Tibial nerve (tissue), 4 donors: Measurements from ENCODE around the gene NME1. TPM values are rescaled to one million over a fixed set of nuclear protein-coding genes. Genes with fewer than 3 reads are reported as not detected.

Experiments used
- DNase-seq, 2 donors: peaks; one replicate each; pipeline ENCODE4 v3.0.0-alpha.2; 2019; ENCODE audit warnings: low spot score in 2 of 2
- H3K27ac ChIP-seq, 4 donors: fragments of 200-600 bp; sonication (generic) in 3 of 4; one replicate each; pipeline ENCODE4 v1.5.1; 2017 to 2019; ENCODE audit warnings: mild to moderate bottlenecking in 1 of 4
- H3K27me3 ChIP-seq, 2 donors: fragments of 200-600 bp; sonication (generic) in 1 of 2; one replicate each; pipeline versions ENCODE4 v1.5.1 to v1.6.0; 2017 to 2019
- H3K36me3 ChIP-seq, 3 donors: fragments of 200-600 bp; sonication (generic); one replicate each; pipeline ENCODE4 v1.5.1; 2018 to 2019
- H3K4me1 ChIP-seq, 4 donors: fragments of 200-600 bp; sonication (generic) in 3 of 4; one replicate each; pipeline ENCODE4 v1.5.1; 2017 to 2019
- H3K4me3 ChIP-seq, 4 donors: fragments of 200-600 bp; sonication (generic) in 3 of 4; one replicate each; pipeline ENCODE4 v1.5.1; 2017 to 2019; ENCODE audit warnings: mild to moderate bottlenecking in 1 of 4, moderate library complexity in 1 of 4
- H3K9me3 ChIP-seq, 4 donors: fragments of 200-600 bp; sonication (generic) in 3 of 4; one replicate each; pipeline ENCODE4 v1.5.1; 2017 to 2019
- EP300 ChIP-seq, 2 donors: sonication (generic); formaldehyde crosslinking; IDR thresholded peaks; one replicate each; pipeline ENCODE4 v1.6.1; 2017; ENCODE audit warnings: antibody characterized with exemption in 2 of 2, mild to moderate bottlenecking in 1 of 2
- POLR2A ChIP-seq, 2 donors: fragments of 450-650 bp; IDR thresholded peaks; one replicate each; pipeline ENCODE4 v1.6.1; 2017; ENCODE audit warnings: antibody characterized with exemption in 2 of 2, mild to moderate bottlenecking in 2 of 2, moderate library complexity in 2 of 2
- WGBS, 2 donors: methylation state at CpG; one replicate each; pipeline ENCODE4 v1.1.5; 2018; 5-methylcytosine and 5-hydroxymethylcytosine counted together
- total RNA-seq, 4 donors: library from RNA; depleted of rRNA; stranded (reverse); fragments of >200 nt; gene quantifications; one replicate each; pipeline ENCODE4 v1.1.0, GENCODE V29; 2016
- TF ChIP-seq, protein P1 (sequence below), 5 experiments: fragments of 200-600 bp in 3 of 5; fragments of 450-650 bp in 2 of 5; sonication (generic) in 3 of 5; IDR thresholded peaks; one replicate each; pipeline ENCODE4 v1.5.1; 2016 to 2019; ENCODE audit warnings: antibody characterized with exemption in 5 of 5, mild to moderate bottlenecking in 3 of 5, moderate library complexity in 2 of 5

Gene NME1
- total RNA-seq, 4 donors from 2014 or later, result 12.7 to 105 (median 38.7) TPM

GRCh38 chr17:51155416-51155815, 2.1 kb downstream of the NME1 start:
- Histone ChIP-seq H3K36me3 (peaks cover 0 to 37% (median 7%) of the 10 kb centered on the region in 3 donors), H3K27me3 (no peaks in the 10 kb centered on the region), H3K4me1 (peaks cover 2 to 26% (median 11%) of the 10 kb centered on the region in 4 donors), H3K4me3 (no peak overlapping the region), H3K27ac (no peak overlapping the region), H3K9me3 (no peaks in the 10 kb centered on the region)
- no peak for DNase-seq
- 94 to 96% methylated on average over 8 of the region's 8 CpGs for WGBS, 2 donors
- TF ChIP-seq EP300 (IDR thresholded peaks at IDR 0.05), result no peak
- TF ChIP-seq, protein P1, sequence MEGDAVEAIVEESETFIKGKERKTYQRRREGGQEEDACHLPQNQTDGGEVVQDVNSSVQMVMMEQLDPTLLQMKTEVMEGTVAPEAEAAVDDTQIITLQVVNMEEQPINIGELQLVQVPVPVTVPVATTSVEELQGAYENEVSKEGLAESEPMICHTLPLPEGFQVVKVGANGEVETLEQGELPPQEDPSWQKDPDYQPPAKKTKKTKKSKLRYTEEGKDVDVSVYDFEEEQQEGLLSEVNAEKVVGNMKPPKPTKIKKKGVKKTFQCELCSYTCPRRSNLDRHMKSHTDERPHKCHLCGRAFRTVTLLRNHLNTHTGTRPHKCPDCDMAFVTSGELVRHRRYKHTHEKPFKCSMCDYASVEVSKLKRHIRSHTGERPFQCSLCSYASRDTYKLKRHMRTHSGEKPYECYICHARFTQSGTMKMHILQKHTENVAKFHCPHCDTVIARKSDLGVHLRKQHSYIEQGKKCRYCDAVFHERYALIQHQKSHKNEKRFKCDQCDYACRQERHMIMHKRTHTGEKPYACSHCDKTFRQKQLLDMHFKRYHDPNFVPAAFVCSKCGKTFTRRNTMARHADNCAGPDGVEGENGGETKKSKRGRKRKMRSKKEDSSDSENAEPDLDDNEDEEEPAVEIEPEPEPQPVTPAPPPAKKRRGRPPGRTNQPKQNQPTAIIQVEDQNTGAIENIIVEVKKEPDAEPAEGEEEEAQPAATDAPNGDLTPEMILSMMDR (IDR thresholded peaks at IDR 0.05), result no peak
- TF ChIP-seq POLR2A (IDR thresholded peaks at IDR 0.05), result no peak

DNA sequence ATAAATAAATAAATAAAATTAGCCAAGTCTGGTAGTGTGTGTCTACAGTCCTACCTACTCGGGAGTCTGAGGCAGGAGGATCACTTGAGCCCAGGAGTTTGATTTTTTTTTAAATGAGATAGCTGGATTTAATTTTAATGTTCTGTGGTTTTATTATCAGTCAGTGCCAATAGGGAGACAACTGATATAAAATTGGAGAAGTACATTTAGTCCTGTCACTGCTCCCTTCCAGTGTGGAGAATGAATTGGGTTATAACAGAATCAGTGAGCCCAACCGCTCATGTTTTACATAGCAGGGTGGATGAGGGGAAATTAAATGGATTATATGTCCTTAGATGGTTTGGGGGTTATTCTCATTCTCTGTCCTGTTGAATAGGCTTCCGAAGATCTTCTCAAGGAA, 6.2 kb downstream of the NME1 start:
- Histone ChIP-seq H3K27ac (no peak overlapping the region), H3K36me3 (peaks cover 0 to 68% (median 27%) of the 10 kb centered on the region in 3 donors), H3K4me1 (peaks cover 1 to 9% (median 3%) of the 10 kb centered on the region in 4 donors), H3K27me3 (no peaks in the 10 kb centered on the region), H3K9me3 (no peaks in the 10 kb centered on the region), H3K4me3 (no peak overlapping the region)
- TF ChIP-seq EP300 (IDR thresholded peaks at IDR 0.05) (no peak), POLR2A (IDR thresholded peaks at IDR 0.05) (no peak)
- TF ChIP-seq, protein P1 (IDR thresholded peaks at IDR 0.05), result no peak
- no peak for DNase-seq
- 96 to 99% methylated on average over 3 of the region's 3 CpGs for WGBS, 2 donors

DNA sequence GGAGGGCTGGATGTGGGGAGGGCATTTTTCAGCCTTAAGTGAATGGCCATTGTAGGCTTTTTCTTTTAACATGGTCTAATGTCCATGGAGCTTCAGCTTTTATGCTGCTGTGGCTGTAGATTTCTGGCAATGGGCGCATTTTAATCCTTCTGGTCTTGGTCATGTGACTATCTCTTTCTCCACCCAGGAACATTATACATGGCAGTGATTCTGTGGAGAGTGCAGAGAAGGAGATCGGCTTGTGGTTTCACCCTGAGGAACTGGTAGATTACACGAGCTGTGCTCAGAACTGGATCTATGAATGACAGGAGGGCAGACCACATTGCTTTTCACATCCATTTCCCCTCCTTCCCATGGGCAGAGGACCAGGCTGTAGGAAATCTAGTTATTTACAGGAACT, 8.2 kb downstream of the NME1 start:
- TF ChIP-seq POLR2A (IDR thresholded peaks at IDR 0.05), result no peak
- no peak for TF ChIP-seq EP300 (IDR thresholded peaks at IDR 0.05)
- TF ChIP-seq, protein P1 (IDR thresholded peaks at IDR 0.05), result no peak
- Histone ChIP-seq H3K4me1 (peaks cover 0 to 10% (median 5%) of the 10 kb centered on the region in 4 donors), H3K9me3 (no peaks in the 10 kb centered on the region), H3K4me3 (no peak overlapping the region), H3K27me3 (no peaks in the 10 kb centered on the region), H3K27ac (no peak overlapping the region), H3K36me3 (peaks cover 0 to 64% (median 27%) of the 10 kb centered on the region in 3 donors)
- WGBS, 2 donors, result 81 to 93% methylated on average over 3 of the region's 3 CpGs
- DNase-seq, result no peak

DNA sequence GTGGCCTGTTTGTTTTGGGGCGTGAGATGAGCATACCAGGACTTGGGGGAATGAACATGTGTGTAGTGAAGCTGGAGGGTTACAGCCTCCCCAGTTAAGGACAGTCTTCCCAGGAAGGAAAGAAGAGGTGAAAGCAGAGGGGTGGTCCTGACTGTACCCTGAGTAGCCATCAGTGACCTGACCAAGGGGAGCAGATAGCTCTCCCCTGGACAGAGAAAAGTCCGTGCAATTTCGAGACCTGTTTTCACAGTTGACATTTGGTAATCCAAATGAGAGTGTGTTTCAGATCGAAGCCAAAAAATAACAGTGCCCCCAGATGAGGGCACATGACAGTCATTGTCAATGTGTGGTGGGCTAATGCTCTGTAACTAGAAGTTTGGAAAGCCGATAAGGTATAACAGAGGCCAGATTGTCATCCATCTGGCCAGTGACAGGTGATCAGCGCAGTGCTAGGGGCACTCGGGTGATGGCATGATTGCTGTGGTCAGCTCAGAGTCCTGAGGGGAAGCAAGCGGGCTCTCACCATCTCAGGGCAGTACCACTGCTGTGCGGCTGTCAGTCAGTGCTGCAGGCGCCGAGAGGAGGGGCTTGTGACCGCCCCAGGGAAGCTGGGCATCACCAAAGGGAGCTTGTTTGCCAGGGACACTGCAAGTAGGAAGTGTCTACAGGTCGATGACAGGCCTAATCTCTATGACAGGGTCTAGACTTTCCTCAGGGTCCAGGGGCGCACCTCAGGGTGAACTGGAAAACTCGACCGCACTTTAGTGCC, 11.7 kb downstream of the NME1 start:
- Histone ChIP-seq H3K4me3 (peak overlapping the region in 2 of 4 donors; percentile 94 to 97), H3K9me3 (no peaks in the 10 kb centered on the region), H3K27me3 (no peaks in the 10 kb centered on the region), H3K27ac (peak overlapping the region; percentile 80 to 98 (median 93)), H3K36me3 (peaks cover 0 to 57% (median 28%) of the 10 kb centered on the region in 3 donors), H3K4me1 (peaks cover 0 to 23% (median 7%) of the 10 kb centered on the region in 4 donors)
- DNase-seq, result no peak
- TF ChIP-seq POLR2A (IDR thresholded peaks at IDR 0.05), result no peak
- TF ChIP-seq EP300 (IDR thresholded peaks at IDR 0.05), result no peak
- TF ChIP-seq, protein P1 (IDR thresholded peaks at IDR 0.05), result no peak
- 57 to 68% methylated on average over 16 of the region's 16 CpGs for WGBS, 2 donors

DNA sequence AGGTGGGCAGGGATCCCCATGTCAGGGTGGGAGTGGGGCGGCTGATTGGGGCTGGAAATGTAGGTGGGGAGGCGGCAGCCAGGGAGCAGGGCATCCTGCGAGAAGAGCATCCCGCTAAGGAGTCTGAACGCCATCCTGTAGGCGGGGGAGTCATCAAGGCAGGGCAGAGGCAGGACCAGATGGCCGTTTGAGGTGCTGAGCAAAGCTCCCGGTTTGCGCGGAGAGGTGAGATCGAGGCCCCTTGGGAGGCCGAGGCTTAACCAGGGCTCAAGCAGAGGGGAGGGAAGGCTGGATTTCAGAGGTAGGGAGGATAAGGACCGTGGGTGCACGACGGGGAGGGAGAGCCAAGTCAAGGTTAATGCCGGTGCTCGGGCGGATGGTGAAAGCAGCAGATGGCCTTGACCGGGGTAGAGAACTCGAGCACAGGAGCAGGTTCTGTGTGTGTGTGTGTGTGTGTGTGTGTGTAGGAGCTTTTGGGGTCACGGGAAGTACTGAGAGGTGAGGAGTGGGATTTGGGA, 12.4 kb downstream of the NME1 start:
- H3K36me3 ChIP-seq, result peaks cover 0 to 57% (median 23%) of the 10 kb centered on the region in 3 donors
- no peaks in the 10 kb centered on the region for H3K9me3 ChIP-seq
- no peak for TF ChIP-seq EP300 (IDR thresholded peaks at IDR 0.05)
- no peak for TF ChIP-seq POLR2A (IDR thresholded peaks at IDR 0.05)
- TF ChIP-seq, protein P1 (IDR thresholded peaks at IDR 0.05), result no peak
- peak overlapping the region; percentile 59 to 98 (median 96) for H3K4me3 ChIP-seq
- peaks cover 0 to 23% (median 7%) of the 10 kb centered on the region in 4 donors for H3K4me1 ChIP-seq
- no peaks in the 10 kb centered on the region for H3K27me3 ChIP-seq
- 8 to 15% methylated on average over 21 of the region's 21 CpGs for WGBS, 2 donors
- no peak for DNase-seq
- peak overlapping the region; percentile 80 to 98 (median 93) for H3K27ac ChIP-seq
